B cell (primary cell): ENCODE results near the gene B4GALT5. TPM values are rescaled to one million over a fixed set of nuclear protein-coding genes. Genes with fewer than 3 reads are reported as not detected.

Experiments
- ATAC-seq: fragments of 200-7000 bp; cut with Tn5 transposase; one replicate; pipeline ENCODE4 v1.10.0; 2021; ENCODE audit warnings: low read depth, mild to moderate bottlenecking, moderate number of reproducible peaks, moderate library complexity
- CTCF ChIA-PET: fragments of 350-600 bp; sonication (Branson Sonifier 250); formaldehyde crosslinking; loops from one replicate; lab custom pipeline; 2021; ENCODE audit warnings: antibody characterized with exemption, inconsistent platforms; lab: Charles Lee
- POLR2A ChIA-PET: fragments of 350-600 bp; sonication (Branson Sonifier 250); formaldehyde crosslinking; loops from one replicate; lab custom pipeline; 2021; ENCODE audit warnings: antibody characterized with exemption; lab: Charles Lee
- DNase-seq: peaks from one replicate; pipeline ENCODE4 v3.0.0; 2013
- H2AFZ ChIP-seq: 2 replicates; pipeline ENCODE4 v1.6.1; 2012; ENCODE audit warnings: mild to moderate bottlenecking, low read depth, low read length; ENCODE audit not compliant: insufficient read depth, poor library complexity, severe bottlenecking
- H3K27ac ChIP-seq, 2 donors: 1 replicate in 1 of 2; 2 replicates in 1 of 2; pipeline ENCODE4 v1.5.1; 2012 to 2013; ENCODE audit warnings: low read length in 2 of 2, mild to moderate bottlenecking in 2 of 2, moderate library complexity in 1 of 2
- H3K27me3 ChIP-seq, 4 experiments: fragments of 200-600 bp in 1 of 4; sonication (generic) in 1 of 4; replicated peaks in 1 of 4; 1 replicate in 2 of 4; 2 replicates in 2 of 4; pipeline versions ENCODE4 v1.6.1 to v1.7.0; 2013 to 2016; ENCODE audit warnings: low read length in 3 of 4, mild to moderate bottlenecking in 2 of 4, mixed read lengths in 1 of 4, moderate library complexity in 1 of 4; ENCODE audit not compliant: insufficient read depth in 4 of 4, control insufficient read depth in 3 of 4; ENCODE audit errors: control extremely low read depth in 1 of 4
- H3K36me3 ChIP-seq, 2 experiments: replicated peaks in 1 of 2; 1 replicate in 1 of 2; 2 replicates in 1 of 2; pipeline versions ENCODE4 v1.6.1 to v1.7.1; 2013; ENCODE audit warnings: low read length in 1 of 2; ENCODE audit not compliant: insufficient read depth in 2 of 2, control insufficient read depth in 1 of 2; ENCODE audit errors: control extremely low read depth in 1 of 2, extremely low read depth in 1 of 2
- H3K4me1 ChIP-seq, 2 donors: fragments of 200-600 bp in 1 of 2; sonication (generic) in 1 of 2; 1 replicate in 1 of 2; 2 replicates in 1 of 2; pipeline versions ENCODE4 v1.5.1 to v1.6.1; 2013 to 2017; ENCODE audit warnings: low read length in 2 of 2; ENCODE audit not compliant: control insufficient read depth in 2 of 2, insufficient read depth in 2 of 2
- H3K4me2 ChIP-seq: replicated peaks from 2 replicates; pipeline ENCODE3; 2012; ENCODE audit warnings: mild to moderate bottlenecking, low read depth, low read length; ENCODE audit not compliant: poor library complexity, severe bottlenecking
- H3K4me3 ChIP-seq, 5 experiments: fragments of 200-600 bp in 1 of 5; sonication (generic) in 1 of 5; 1 replicate in 3 of 5; 2 replicates in 2 of 5; pipeline versions ENCODE4 v1.5.1 to v1.7.0; 2011 to 2016; ENCODE audit warnings: low read length in 4 of 5, mild to moderate bottlenecking in 4 of 5, low read depth in 2 of 5, control low read depth in 1 of 5, moderate library complexity in 1 of 5; ENCODE audit not compliant: insufficient read depth in 1 of 5; ENCODE audit errors: control extremely low read depth in 1 of 5, extremely low read depth in 1 of 5
- H3K79me2 ChIP-seq: fragments of 200-600 bp; sonication (generic); one replicate; pipeline ENCODE4 v1.6.0; 2016; ENCODE audit warnings: low read length; ENCODE audit not compliant: control insufficient read depth, insufficient read depth
- H3K9ac ChIP-seq: fragments of 200-600 bp; sonication (generic); 2 replicates; pipeline ENCODE4 v1.6.1; 2017; ENCODE audit warnings: mild to moderate bottlenecking, low read length, moderate library complexity
- H3K9me3 ChIP-seq, 3 donors: one replicate each; pipeline versions ENCODE4 v1.6.1 to v1.7.1; 2013; ENCODE audit warnings: low read length in 2 of 3; ENCODE audit not compliant: control insufficient read depth in 2 of 3, insufficient read depth in 1 of 3; ENCODE audit errors: control extremely low read depth in 1 of 3
- H4K20me1 ChIP-seq: 2 replicates; pipeline ENCODE4 v1.6.0; 2012; ENCODE audit warnings: mild to moderate bottlenecking, low read length; ENCODE audit not compliant: insufficient read depth, control insufficient read depth, poor library complexity, severe bottlenecking
- H3K27ac Mint-ChIP-seq: one replicate; pipeline ENCODE4 v1.8.0; 2021; ENCODE audit warnings: mixed read lengths
- H3K27me3 Mint-ChIP-seq: one replicate; pipeline ENCODE4 v1.8.0; 2021; ENCODE audit warnings: mixed read lengths
- H3K4me1 Mint-ChIP-seq: one replicate; pipeline ENCODE4 v1.8.0; 2021; ENCODE audit warnings: mixed read lengths
- H3K4me3 Mint-ChIP-seq: one replicate; pipeline ENCODE4 v1.8.0; 2021; ENCODE audit warnings: mixed read lengths
- H3K9me3 Mint-ChIP-seq: one replicate; pipeline ENCODE4 v1.8.0; 2022; ENCODE audit warnings: mixed read lengths; ENCODE audit not compliant: insufficient read depth
- CTCF ChIP-seq: fragments of 200-600 bp; IDR thresholded peaks from one replicate; pipeline ENCODE4 v1.8.0; 2022; ENCODE audit warnings: antibody characterized with exemption, mild to moderate bottlenecking
- EZH2 ChIP-seq: IDR thresholded peaks from 2 replicates; pipeline ENCODE4 v1.6.1; 2012; ENCODE audit warnings: borderline replicate concordance, low read depth, mild to moderate bottlenecking, moderate library complexity, low read length; ENCODE audit not compliant: insufficient read depth, poor library complexity, severe bottlenecking
- WGBS: methylation state at CpG from one replicate; pipeline ENCODE4 v1.1.5; 2013; ENCODE audit warnings: missing lambda C conversion rate; ENCODE audit not compliant: insufficient coverage; 5-methylcytosine and 5-hydroxymethylcytosine counted together
- intact Hi-C: fragments of 100-400 bp; cut with micrococcal nuclease; formaldehyde crosslinking; loops from one replicate; pipeline ENCODE4 v1.10.0; 2022
- polyA plus RNA-seq: library from polyadenylated mRNA; depleted of rRNA; stranded (reverse); fragments of >200 nt; gene quantifications from 2 replicates; pipeline ENCODE4 v1.2.3, GENCODE V29; 2012
- total RNA-seq, 2 donors: library from RNA; stranded (reverse); fragments of 120-200 nt in 1 of 2; gene quantifications; 1 replicate in 1 of 2; 2 replicates in 1 of 2; pipeline versions ENCODE4 v1.2.3 to v1.2.4, GENCODE V29; 2013 to 2022

B4GALT5 gene
- total and polyA plus RNA-seq, 2 donors (not counting 1 experiment from before 2014, with no cell fraction given): 3.4 to 7.3 TPM

GRCh38 chr20:49668181-49668877 is 45.3 kb downstream of the B4GALT5 start:
- peaks cover 21 to 22% of the 10 kb centered on the region in 2 donors for H3K4me1 ChIP-seq
- no peaks in the 10 kb centered on the region for H3K9me3 Mint-ChIP-seq

More at GRCh38 chr20:49668181-49668877, 45.3 kb downstream of the B4GALT5 start:
- ATAC-seq (peak; percentile 92), DNase-seq (peak; percentile 78)
- ChIA-PET POLR2A (interaction anchor here (0.6 to 0.7 kb wide), 2 partner anchors 27 to 42 kb away, joined by 4 read pairs; no protein-coding TSS in a partner anchor), CTCF (interaction anchor here (0.7 to 1.6 kb wide), 7 partner anchors 11 to 178 kb away, joined by 3 to 5 read pairs (median 3); partner anchors contain the start of gene B4GALT5)
- intact Hi-C loops: loop anchor here (1.0 to 5.0 kb wide), 3 partner anchors 46 to 134 kb away; no protein-coding TSS in a partner anchor
- WGBS: 73% methylated on average over 7 of the region's 12 CpGs
- peak overlapping the region; percentile 51 for H3K9ac ChIP-seq
- H3K27me3 ChIP-seq: no peaks in the 10 kb centered on the region
- peaks cover 38% of the 10 kb centered on the region for H3K4me1 Mint-ChIP-seq
- no peak overlapping the region for H3K27ac ChIP-seq
- H3K27ac Mint-ChIP-seq: peak overlapping the region; percentile 54
- TF ChIP-seq EZH2: no peak
- TF ChIP-seq CTCF: no peak
- no peaks in the 10 kb centered on the region for H3K9me3 ChIP-seq
- no peaks in the 10 kb centered on the region for H3K27me3 Mint-ChIP-seq
- H2AFZ ChIP-seq: no peak overlapping the region
- H3K4me3 ChIP-seq: peak overlapping the region in 1 of 5 experiments; percentile 8
- no peaks in the 10 kb centered on the region for H3K36me3 ChIP-seq
- H3K4me2 ChIP-seq: peak overlapping the region; percentile 70
- peaks cover 73% of the 10 kb centered on the region for H3K79me2 ChIP-seq
- H3K4me3 Mint-ChIP-seq: peak overlapping the region; percentile 81
- H4K20me1 ChIP-seq: peaks cover 23% of the 10 kb centered on the region
